Astrocyte of the spinal cord (primary cell): ENCODE results near the gene WSCD2.

Source experiments
- DNase-seq: peaks from one replicate; pipeline ENCODE4 v3.0.0; 2011; ENCODE audit warnings: low read depth, low spot score
- H3K4me3 ChIP-seq: 2 replicates; pipeline ENCODE4 v1.5.1; 2011; ENCODE audit warnings: low read depth, mild to moderate bottlenecking, low read length, moderate library complexity
- CTCF ChIP-seq: IDR thresholded peaks from 2 replicates; pipeline ENCODE4 v1.5.1; 2012; ENCODE audit warnings: low read depth, mild to moderate bottlenecking, low read length, inconsistent platforms
- in situ Hi-C: cut with HindIII; loops from 2 replicates; pipeline ENCODE4 v1.10.0; 2017; ENCODE audit warnings: low sequenced_read_pairs

WSCD2 gene

GRCh38 chr12:108282676-108283075 is 153.6 kb downstream of the WSCD2 start:
- in situ Hi-C loops, result no loop called here
- H3K4me3 ChIP-seq, result no peak overlapping the region
- TF ChIP-seq CTCF, result no peak
- DNase-seq, result no peak

- DNase-seq, result no peak
- TF ChIP-seq CTCF, result no peak
- H3K4me3 ChIP-seq, result no peak overlapping the region
- in situ Hi-C loops, result no loop called here
Observed at GRCh38 chr12:108284163-108284562, 155.1 kb downstream of the WSCD2 start.

- TF ChIP-seq CTCF, result no peak
- no peak for DNase-seq
- in situ Hi-C loops, result no loop called here
- no peak overlapping the region for H3K4me3 ChIP-seq
Observed at GRCh38 chr12:108285016-108285415, 155.9 kb downstream of the WSCD2 start.

- TF ChIP-seq CTCF, result no peak
- in situ Hi-C loops, result no loop called here
- no peak for DNase-seq
- H3K4me3 ChIP-seq, result no peak overlapping the region
Observed at GRCh38 chr12:108287227-108287626, 158.1 kb downstream of the WSCD2 start.

GRCh38 chr12:108289350-108290161 is 160.5 kb downstream of the WSCD2 start:
- in situ Hi-C loops, result no loop called here
- TF ChIP-seq CTCF, result no peak
- H3K4me3 ChIP-seq, result no peak overlapping the region
- DNase-seq, result no peak

GRCh38 chr12:108295641-108296040 is 166.6 kb downstream of the WSCD2 start:
- no peak for TF ChIP-seq CTCF
- in situ Hi-C loops, result no loop called here
- DNase-seq, result no peak
- no peak overlapping the region for H3K4me3 ChIP-seq
